CD4-positive, alpha-beta T cell treated with Interleukin-12 subunit alpha and Interleukin-12 subunit beta, for 1 hour (primary cell): ENCODE measurements around the gene DDX1.

Source experiments
- DNase-seq: peaks from one replicate; pipeline ENCODE4 v3.0.0-alpha.2; 2020

DDX1 gene

DNA sequence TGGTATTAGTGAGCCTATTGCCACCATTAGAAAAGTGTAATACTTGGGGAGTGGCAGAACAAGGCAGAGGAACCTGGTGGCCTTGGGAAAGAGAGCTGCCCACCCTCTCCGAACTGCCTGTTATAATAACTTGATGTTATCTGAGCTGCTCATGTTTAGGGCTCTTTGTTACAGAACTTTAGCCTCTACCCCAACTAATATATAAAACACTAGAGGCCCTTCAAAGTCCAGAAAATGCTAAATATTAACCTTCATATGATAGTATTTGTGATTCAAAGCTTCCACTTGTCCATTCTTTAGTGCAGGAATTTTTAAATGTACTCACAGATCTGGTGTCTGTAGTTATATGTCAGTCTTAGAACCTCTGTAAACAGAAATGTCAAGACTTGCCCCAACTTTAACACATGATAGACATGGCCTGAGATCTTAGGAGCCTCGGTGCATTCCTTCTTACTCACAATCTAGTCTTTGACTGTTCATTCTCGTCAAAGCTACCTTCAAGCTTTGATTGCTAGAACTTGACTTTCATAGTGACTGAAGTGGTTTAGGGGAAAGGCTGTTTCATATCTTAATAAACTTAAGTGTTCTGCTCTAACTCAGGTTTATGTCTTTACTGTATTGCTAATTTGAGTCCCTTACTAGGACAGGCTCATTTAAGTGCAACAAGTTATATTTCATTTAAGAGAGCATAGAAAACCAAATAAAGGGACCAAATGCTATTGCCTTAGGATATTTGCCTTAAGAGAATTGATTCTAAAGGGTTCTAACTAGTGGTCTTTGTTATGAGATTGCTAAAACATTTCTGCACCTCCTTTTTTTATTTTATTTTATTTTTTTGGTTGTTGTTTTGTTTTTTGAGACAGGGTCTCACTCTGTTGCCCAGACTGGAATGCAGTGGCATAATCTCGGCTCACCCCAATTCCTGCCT lies 41.6 kb downstream of the DDX1 start:
- no peak for DNase-seq

- DNase-seq = no peak
These were observed 42.3 kb downstream of the DDX1 start for GRCh38 chr2:15633971-15634346.

DNA sequence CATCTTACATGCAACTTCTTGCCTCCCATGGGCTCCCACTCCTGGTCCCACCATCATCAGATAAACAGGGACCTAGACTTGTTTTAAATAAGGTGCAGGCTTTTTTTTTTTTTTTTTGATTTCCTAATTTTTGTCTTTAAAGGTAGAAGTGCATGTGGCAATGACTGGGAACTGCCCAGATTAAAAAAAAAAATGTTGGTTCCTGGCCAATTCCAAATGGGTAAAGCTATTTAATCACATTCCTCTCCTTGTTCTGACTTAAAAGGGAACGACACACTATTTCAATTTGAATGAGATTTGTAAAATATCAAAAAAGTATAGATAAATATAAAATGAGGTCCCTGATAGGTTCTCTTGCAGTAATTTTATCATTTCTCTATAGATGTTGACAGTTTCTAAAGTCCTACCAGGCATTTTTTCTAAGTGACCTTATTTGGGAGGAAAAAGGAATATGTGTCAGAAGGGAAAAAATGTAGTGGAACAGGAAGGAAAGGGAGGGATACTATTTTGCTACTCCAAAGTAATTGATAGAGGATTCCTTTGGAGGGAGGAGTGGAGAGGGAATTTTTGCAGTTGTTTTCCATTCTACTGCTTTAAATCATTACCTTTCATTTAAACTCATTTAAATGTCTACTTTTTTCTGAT lies 43.3 kb downstream of the DDX1 start:
- DNase-seq = no peak

DNA sequence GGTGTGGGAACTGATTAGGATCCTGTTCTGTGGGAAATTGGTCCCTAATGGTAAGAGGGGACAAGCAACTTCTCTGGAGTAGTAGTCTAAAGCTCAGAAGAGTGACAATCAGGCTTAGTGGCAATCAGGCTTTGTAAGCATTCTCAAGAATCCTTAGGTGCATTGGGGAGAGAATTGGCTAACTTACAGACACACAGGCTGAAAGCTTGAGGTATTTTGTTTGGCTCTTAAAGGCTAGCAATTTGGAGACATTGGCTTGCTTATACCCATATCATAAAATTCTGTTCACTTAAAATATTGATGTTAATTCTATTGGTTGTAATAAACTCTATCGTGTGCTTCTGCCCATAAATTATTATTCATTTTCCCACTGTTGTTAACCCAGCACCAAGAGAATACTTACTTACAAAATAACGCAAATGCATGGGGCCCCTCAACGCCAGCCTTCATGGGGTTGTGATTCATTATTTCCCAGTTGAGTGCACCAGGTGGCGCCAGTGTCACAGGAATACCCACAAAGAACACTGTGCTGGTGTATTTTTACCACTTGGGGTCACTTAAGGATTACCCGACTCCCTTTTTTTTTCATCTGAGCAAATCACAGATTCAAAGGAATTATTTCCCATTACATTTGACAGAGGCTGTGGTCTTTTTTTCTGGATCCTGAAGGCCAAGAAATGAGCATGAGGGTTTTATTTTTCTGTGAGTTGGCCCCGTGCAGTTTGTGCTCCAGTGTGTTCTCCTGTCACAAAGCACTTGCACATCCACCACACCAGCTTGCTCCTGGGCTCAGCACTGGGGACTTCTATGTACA lies 45.5 kb downstream of the DDX1 start:
- peak; percentile 49 for DNase-seq

DNA sequence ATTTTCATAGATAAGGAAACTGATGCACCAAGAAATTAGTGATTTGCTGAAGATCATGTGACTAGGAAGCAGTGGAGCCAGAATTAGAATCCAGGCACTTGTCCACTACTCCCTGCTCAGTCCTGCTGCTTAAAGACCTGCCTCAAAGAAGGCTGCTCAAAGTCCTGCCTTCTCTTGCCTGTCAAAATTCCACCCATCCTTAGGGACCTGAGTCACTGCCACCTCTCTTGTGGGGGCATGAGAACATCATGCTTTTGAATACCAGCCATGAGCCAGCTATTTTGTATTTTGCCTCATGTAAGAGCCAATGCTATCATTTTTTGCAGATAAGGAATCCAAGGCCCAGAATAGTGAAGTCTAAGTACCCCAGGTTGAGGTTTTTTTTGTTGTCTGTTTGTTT lies 47.1 kb downstream of the DDX1 start:
- no peak for DNase-seq

- DNase-seq = no peak
These were observed 47.9 kb downstream of the DDX1 start for GRCh38 chr2:15639323-15640251.

GRCh38 chr2:15640261-15640711 lies 48.6 kb downstream of the DDX1 start:
- no peak for DNase-seq

DNA sequence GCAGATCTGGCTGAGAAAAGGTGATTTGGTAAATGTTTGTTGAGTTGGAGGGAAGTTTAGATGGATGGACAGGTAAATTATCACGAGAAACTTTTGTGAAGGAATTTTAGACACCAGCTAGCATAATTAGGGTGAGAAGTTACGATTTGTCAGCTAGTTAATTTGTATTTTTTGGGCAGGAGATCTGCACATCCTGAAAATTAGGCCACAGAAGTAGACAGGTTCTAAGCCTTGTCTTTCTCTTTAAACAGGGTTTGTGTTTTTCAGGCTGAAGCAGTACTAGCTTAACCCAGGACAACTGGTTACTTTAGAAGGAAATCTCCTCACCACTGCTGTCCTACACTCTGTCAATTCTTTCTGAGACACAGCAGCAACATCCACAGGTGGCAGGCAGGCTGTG lies 49.1 kb downstream of the DDX1 start:
- no peak for DNase-seq

DNA sequence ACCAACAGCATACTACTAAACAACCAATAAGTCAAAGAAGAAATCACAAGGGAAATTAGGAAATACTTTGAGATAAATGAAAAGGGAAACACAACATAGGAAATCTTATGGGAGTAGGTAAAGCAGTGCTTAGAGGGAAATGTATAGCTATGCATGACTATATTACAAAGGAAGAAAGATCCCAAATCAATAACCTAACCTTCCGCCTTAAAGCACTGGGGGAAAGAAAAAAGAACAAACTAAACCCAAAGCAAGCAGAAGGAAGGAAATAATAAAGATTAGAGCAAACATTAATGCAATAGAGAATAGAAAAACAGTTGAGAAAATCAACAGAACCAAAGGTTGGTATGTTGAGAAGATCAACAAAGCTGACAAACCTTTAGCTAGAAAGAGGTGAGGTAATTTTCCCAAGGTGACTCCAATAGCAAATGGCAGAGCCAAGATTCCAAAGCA lies 49.9 kb downstream of the DDX1 start:
- no peak for DNase-seq

GRCh38 chr2:15642011-15642814 lies 50.5 kb downstream of the DDX1 start:
- no peak for DNase-seq

DNA sequence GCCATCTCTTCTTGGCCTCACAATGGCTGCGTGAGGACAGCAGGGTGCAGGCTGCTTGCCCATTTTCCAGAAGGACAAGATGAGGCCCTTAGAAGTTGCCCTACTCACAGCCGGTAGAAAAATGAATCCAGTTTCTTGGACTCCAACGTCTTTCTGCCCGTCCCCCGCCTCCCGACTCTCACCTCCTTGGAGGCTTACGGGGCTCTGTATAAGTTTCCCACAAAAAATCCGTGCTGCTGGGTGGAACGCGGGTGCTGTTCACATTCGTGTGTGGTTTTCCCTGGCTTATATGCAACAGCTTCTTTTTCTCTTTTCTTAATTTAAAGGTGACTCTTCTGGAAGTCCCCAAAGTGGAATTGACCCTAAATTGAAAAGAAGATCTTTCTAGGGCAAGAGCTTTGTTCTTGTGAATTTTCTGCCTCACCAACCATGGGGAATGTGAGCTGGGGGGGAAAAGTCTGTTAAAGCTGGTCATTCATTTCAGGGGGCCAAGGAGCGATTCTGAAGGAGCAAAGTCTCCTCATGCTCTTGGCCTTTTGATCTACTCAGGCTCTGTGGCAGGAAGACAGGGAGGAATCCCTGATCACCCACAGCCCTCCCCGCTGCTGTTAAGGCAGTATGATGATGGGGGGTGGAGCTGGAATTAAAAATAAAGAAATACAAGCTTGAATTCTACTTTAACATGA lies 51.3 kb downstream of the DDX1 start:
- DNase-seq = no peak

DNA sequence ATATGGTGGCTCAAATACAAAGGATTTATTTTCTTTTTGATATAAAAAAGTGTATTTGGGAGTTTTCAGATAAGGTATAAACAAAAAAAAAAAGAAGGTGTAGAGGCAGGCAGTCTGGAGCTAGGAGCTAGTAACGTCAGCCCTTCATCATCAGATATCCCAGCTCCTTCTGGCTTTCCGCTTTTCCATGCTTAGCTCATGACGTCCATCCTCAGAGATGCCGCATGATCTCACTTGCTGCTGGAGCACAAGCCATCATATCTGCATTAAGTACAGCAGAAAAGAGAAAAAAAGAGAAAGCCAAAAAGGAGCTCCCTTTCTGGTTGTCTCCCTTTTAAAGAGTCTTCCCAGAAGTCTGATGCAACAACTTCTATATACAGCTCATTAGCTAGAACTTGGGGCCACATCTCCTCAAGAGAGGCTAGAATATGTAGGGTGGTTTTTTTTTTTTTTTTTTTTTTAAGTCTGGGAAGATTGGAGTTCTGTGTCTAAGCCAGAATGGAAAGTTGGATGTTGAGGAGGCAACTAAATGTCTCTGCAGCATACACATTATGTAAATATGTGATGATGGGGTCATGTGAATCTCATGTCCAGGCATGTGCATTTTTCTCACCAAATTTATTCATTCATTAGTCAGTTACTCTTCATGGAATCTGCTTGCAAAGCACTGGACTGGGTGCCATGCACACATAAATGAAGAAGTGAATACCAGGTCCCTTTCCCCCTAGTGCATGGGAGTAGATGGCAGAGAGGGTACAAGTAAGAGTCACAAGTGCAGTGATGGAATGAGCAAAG lies 52.3 kb downstream of the DDX1 start:
- DNase-seq = no peak

DNA sequence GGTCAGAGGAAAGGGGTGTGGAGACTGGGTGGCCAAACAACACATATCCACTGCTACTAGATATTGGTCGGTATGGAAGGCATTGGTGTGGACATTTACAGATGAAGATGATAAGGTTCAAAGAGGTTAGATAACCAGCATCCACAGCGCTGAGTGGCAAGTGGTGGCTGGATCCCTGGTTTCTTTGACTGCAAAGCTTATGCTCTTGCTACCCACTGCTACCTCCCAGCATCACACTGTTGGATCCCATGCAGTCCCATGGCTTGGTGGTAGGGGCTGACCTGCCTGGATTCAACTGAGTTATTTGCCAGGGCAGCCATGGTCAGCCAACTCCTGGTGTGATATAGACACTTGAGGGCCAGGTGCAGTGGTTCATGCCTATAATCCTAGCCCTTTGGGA lies 53.6 kb downstream of the DDX1 start:
- no peak for DNase-seq

DNA sequence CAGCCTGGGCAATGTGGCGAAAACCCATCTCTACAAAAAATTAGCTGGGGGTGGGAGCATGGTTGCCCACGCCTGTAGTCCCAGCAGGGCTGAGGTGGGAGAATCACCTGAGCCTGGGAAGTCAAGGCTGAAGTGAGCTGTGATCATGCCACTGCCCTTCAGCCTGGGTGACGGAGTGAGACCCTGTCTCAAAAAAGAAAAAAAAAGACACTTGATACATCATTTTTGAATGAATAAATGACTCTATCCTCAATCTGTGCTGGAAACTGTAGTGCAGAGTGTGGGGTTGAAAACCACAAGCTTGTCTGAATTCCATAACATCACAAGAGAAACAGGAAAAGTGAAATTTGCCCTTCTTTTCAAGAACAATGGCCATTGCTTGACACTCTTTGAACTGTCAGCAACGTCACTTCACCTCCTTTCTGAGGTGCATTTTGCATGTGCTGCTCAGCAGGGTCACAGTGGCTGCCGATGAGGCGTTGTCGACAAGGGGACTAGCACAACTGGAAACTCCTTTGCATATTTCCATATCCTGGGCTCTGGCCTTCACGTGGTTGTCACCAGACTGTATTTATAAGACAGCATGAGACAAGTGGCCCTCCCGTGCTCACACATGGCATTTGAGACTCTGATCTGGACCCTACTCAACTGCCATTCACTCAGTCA lies 54.2 kb downstream of the DDX1 start:
- no peak for DNase-seq

DNA sequence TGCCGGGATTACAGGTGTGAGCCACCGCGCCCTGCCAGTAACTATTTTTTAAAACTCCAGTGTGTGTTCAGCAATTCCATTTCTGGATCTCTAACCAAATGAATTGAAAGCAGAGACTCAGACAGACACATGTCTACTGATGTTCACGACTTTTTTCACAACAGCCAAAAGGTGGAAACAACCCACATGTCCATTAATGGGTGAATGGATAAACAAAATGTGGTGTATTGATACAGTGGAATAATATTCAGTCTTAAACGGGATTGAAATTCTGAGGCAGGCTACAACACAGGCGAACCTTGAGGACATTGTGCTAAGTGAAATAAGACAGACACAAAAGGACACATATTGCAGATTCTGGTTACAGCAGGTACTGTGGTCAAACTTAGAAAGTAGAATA lies 55.0 kb downstream of the DDX1 start:
- no peak for DNase-seq

DNA sequence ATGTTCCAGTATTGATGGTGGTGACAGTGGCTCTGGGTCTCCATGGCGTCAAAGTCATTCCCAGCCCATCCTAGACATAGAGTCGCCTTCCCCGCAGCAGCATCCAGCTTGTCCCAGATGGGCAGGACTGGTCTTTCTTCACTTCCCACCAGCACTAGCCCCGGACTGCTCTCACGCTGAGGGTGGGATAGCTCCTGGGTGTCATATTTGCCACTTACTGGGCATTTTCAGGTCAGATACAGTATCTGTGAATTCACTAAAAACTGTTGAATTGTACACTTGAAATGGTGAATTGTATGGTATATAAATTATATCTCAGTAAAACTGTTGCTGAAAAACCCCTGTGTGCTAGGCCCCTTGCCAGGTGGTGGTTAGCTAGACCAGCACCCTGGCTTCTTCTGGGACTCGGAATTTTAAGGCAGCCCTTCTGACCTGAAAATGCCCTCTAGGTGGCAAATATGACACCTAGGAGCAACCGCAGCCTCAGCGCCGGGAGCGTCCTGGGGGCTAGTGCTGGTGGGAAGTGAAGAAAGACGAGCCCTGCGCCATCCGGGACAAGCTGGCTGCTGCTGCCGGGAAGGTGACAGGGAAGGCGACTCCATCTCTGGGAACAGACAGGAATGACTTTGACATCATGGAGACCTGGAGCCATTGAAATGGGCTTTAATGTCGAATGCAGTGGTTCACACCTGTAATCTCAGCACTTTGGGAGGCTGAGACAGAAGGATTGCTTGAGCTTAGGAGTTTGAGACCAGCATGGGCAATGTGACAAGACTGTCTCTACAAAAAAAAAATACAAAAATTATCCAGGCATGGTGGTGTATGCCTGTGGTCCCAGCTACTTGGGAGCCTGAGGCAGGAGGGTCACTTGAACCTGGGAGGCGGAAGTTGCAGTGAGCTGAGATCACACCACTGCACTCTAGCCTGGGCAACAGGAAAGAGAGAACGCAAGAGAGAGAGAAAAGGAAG lies 56.2 kb downstream of the DDX1 start:
- no peak for DNase-seq

DNA sequence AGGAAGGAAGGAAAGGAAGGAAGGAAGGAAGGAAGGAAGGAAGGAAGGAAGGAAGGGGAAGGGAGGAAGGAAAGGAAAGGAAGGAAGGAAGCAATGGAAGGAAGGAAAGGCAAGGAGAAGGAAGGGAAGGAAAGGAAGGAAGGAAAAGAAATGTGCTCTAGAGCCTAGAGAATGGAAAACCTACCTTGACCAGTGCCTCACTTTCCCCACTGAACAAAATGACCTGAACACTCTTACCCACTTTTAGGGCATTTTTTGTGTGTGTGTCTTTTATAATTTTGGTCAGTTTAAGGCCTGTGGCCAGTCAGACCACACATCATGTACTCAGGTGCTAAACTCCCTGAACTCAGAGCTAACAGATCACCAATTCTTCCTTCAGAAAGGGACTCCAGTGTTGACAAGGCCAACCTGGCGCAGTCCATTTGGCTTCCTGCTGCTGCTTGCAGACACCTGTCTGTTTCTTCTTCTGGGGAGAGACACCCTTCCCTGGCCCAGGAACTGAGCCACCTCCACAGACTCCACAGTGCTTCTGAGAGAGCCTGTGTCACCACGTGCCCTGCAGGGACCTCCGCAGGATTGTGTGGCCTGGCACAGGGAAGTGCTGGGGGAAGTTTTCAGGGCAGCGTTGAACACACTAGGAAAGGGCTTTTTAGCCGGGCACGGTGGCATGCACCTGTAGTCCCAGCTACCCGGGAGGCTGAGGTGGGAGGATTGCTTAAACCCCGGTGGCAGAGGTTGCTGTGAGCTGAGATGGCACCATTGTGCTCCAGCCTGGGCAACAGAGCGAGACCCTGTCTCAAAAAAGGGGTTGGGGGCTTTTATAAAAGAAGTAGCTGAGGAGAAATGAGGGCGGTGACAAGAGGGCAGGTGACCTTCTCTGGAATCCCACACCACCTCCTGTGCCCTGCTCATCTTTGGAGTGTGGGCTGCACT lies 57.2 kb downstream of the DDX1 start:
- no peak for DNase-seq
